Measurements from ENCODE around the gene MRPS10.

Gene MRPS10

GRCh38 chr6:42226645-42227143, 9.0 kb upstream of the MRPS10 start:
- H3K4me3 ChIP-seq (ENCODE audit: low read depth, low read length): no peak overlapping the region
- TF ChIP-seq MYC (IDR thresholded peaks at IDR 0.05; ENCODE audit: low read depth, low read length): no peak
- TF ChIP-seq CTCF (IDR thresholded peaks at IDR 0.05; ENCODE audit: low read depth, low read length): no peak
- TF ChIP-seq POLR2A (IDR thresholded peaks at IDR 0.05; ENCODE audit: extremely low read depth, insufficient read length): no peak
- no peak for TF ChIP-seq MAX (IDR thresholded peaks at IDR 0.05; ENCODE audit: low read depth, low read length)
- no peak for DNase-seq (ENCODE audit: low read depth)

- H3K4me3 ChIP-seq (ENCODE audit: low read depth, low read length): no peak overlapping the region
- no peak for TF ChIP-seq MAX (IDR thresholded peaks at IDR 0.05; ENCODE audit: low read depth, low read length)
- no peak for TF ChIP-seq CTCF (IDR thresholded peaks at IDR 0.05; ENCODE audit: low read depth, low read length)
- no peak for TF ChIP-seq MYC (IDR thresholded peaks at IDR 0.05; ENCODE audit: low read depth, low read length)
- TF ChIP-seq POLR2A (IDR thresholded peaks at IDR 0.05; ENCODE audit: extremely low read depth, insufficient read length): no peak
- DNase-seq (ENCODE audit: low read depth): no peak
Observed at GRCh38 chr6:42226161-42226611, 8.5 kb upstream of the MRPS10 start.

- DNase-seq (ENCODE audit: low read depth): no peak
- no peak for TF ChIP-seq CTCF (IDR thresholded peaks at IDR 0.05; ENCODE audit: low read depth, low read length)
- no peak overlapping the region for H3K4me3 ChIP-seq (ENCODE audit: low read depth, low read length)
Observed at GRCh38 chr6:42225419-42225818, 7.8 kb upstream of the MRPS10 start.

GRCh38 chr6:42225029-42225339, 7.3 kb upstream of the MRPS10 start:
- TF ChIP-seq MAX (IDR thresholded peaks at IDR 0.05; ENCODE audit: low read depth, low read length) (no peak), POLR2A (IDR thresholded peaks at IDR 0.05; ENCODE audit: extremely low read depth, insufficient read length) (no peak), CTCF (IDR thresholded peaks at IDR 0.05; ENCODE audit: low read depth, low read length) (no peak), MYC (IDR thresholded peaks at IDR 0.05; ENCODE audit: low read depth, low read length) (no peak)
- no peak overlapping the region for H3K4me3 ChIP-seq (ENCODE audit: low read depth, low read length)
- no peak for DNase-seq (ENCODE audit: low read depth)

- peak; percentile 69 for DNase-seq (ENCODE audit: low read depth)
- no peak overlapping the region for H3K4me3 ChIP-seq (ENCODE audit: low read depth, low read length)
- no peak for TF ChIP-seq POLR2A (IDR thresholded peaks at IDR 0.05; ENCODE audit: extremely low read depth, insufficient read length)
- no peak for TF ChIP-seq MYC (IDR thresholded peaks at IDR 0.05; ENCODE audit: low read depth, low read length)
- TF ChIP-seq CTCF (IDR thresholded peaks at IDR 0.05; ENCODE audit: low read depth, low read length): no peak
- no peak for TF ChIP-seq MAX (IDR thresholded peaks at IDR 0.05; ENCODE audit: low read depth, low read length)
Observed at GRCh38 chr6:42224222-42225028, 6.8 kb upstream of the MRPS10 start.
